NCI-H2107 treated with DMSO at 0.1 percent for 48 hours (cell line): ENCODE measurements around the gene SLC25A20.
"Not testable (repeated sequence)": the region's sequence is repeated elsewhere in the genome, so short reads cannot be mapped to it uniquely, and the experiment has no call there.

Source experiments
- DNase-seq: peaks from one replicate; lab custom pipeline; 2025; ENCODE audit not compliant: unreplicated experiment; lab: John Stamatoyannopoulos, UW

SLC25A20 gene

GRCh38 chr3:48898383-48899234 is at the start of gene SLC25A20:
TSS of gene SLC25A20 (minus strand) at chr3:48898882. CDS start at chr3:48898794, 88 bp downstream.
- DNase-seq, result peak; percentile 26

GRCh38 chr3:48945891-48946549 is 47.3 kb upstream of the SLC25A20 start:
- no peak for DNase-seq

GRCh38 chr3:48945432-48945831 is 46.8 kb upstream of the SLC25A20 start:
- no peak for DNase-seq

DNA sequence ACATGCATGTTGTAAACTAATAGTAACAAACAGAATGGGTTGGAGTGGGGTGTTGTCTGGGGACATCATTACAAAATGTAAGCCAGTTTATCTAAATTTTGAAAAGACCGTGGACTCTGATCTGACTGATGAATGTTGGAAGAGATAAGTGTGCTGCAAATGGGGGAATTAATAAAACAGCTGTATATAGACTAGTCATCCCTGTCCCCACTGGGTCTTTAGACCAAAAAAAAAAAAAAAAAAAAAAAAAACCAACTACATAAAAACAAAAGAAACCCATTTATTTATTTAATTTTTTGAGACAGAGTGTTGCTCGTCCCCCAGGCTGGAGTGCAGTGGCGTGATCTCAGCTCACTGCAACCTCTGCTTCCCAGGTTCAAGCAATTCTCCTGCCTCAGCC is 40.0 kb upstream of the SLC25A20 start:
- no peak for DNase-seq

DNA sequence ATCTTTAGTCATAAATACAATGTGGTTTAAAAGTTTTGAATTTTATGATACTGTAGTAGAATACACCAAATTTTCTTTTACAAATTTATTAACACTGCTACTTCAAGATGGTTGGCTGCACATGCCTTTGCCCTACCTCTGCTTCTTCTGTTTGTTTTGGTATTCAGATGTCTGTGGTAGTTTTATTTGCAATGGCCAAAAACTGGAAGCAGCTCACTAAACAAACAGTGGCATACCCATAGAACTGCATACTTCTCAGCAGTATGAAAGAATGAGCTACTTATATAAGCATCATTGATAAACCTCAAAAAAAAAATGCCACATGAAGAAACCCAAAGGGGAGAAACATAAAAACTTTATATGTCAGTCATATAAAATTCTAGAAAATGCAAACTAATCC is 39.5 kb upstream of the SLC25A20 start:
- no peak for DNase-seq

GRCh38 chr3:48935530-48935929 is 36.8 kb upstream of the SLC25A20 start:
- DNase-seq, result no peak

- no peak for DNase-seq
Observed at GRCh38 chr3:48934333-48934991, 35.8 kb upstream of the SLC25A20 start.

GRCh38 chr3:48931944-48932580 is 33.4 kb upstream of the SLC25A20 start:
- DNase-seq, result no peak

GRCh38 chr3:48930590-48930989 is 31.9 kb upstream of the SLC25A20 start:
- DNase-seq, result no peak

DNA sequence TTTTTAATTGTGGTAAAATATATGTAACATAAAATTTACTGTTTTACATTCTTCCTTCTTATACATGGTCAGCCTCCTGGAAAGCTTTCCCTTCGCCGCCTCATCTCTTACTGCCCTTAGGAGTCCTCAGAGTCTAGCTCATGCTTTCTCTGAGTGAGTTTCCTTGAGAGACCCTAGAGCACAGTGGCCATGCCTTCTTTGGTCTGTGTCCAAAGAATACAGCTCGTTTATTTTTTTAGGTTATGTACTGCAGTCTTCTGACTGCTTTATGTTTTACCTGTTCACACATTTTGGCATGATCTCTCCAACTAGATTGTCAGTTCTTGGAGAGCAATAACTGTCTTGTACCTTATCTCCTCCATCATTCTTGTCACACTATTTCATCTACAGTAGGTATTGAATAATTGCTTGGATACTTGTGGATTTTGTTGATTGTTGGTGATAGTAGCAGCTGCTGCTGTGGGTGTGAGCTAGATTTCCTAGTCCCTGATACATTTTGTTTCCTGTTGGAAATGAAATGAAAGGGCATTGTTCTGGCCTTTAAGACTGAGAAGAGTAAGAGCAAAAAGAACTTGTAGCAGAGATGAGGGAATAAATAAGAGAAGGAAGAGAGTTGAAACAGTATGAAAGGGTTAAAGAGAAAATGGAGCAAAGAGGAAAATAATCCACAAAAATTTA is 30.8 kb upstream of the SLC25A20 start:
- DNase-seq, result no peak

DNA sequence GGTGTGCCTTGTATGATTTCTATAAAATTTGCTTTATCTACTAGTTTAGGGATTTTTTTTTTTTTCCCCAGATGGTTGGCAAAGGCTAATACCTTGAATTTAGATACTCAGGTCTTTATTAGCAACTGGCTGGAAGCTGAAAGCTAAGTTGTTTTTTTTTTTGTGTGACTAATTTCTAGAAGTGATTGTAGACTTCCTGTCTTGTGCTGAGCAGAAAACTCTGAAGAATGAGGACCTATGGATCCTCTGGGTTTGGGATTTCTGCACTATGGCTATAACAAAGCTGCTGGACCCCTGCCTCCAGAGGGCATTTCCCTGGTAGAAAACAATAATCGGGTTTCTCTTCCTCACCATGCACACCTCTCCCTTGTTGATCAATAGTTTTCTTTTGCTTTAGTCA is 30.0 kb upstream of the SLC25A20 start:
- no peak for DNase-seq

DNA sequence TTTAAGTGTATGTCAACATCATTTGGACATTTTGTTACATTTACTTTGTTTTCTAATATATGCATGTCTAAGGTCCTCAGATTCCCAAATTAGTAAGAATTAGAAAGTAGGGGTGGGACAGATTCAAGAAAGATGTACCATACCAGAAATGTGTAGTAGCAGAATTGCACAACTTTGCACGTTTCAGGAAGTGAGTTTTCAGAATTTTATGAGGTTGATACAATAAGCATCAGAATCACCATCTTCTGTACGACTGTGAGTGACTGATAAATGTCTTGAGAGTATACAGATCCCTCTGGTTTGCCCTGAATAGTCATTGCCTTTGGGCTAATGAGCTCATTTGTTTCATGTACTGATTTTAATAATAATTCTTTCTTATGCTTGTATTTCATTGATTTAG is 29.2 kb upstream of the SLC25A20 start:
- DNase-seq, result no peak

DNA sequence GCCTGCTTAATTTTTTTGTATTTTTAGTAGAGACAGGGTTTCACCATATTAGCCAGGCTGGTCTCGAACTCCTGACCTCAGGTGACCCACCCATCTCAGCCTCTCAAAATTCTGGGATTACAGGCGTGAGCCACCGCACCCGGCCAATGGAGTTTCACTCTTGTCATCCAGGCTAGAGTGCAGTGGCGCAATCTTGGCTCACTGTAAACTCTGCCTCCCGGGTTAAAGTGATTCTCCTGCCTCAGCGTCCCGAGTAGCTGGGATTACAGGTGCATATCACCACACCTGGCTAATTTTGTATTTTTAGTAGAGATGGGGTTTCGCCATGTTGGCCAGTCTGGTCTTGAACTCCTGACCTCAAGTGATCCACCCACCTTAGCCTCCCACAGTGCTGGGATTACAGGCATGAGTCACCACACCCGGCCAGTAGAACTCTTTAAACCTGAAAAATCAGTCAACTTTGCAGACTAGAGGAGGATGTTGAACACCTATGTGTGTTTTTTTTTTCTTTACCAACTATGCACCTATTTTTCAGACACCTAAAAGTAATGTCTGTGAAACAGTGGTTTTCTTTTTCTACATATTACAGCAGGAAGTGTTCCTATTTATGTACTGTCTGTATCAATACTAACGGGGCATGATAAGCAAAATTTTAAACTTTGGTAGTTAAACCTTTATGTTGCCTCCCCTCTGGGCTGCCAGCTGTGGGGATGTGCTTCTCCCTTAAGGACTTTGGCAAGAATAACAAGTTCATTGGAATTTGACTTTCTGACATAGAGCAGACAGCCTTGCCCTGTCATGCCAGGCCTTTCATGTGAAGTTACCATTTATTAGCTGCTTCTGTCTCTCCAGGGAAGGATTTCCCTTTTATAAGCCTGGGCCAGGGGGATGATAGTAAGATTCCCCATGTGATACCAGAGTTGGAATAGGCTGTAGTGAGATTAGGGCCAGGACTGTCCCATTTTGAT is 28.0 kb upstream of the SLC25A20 start:
- no peak for DNase-seq

DNA sequence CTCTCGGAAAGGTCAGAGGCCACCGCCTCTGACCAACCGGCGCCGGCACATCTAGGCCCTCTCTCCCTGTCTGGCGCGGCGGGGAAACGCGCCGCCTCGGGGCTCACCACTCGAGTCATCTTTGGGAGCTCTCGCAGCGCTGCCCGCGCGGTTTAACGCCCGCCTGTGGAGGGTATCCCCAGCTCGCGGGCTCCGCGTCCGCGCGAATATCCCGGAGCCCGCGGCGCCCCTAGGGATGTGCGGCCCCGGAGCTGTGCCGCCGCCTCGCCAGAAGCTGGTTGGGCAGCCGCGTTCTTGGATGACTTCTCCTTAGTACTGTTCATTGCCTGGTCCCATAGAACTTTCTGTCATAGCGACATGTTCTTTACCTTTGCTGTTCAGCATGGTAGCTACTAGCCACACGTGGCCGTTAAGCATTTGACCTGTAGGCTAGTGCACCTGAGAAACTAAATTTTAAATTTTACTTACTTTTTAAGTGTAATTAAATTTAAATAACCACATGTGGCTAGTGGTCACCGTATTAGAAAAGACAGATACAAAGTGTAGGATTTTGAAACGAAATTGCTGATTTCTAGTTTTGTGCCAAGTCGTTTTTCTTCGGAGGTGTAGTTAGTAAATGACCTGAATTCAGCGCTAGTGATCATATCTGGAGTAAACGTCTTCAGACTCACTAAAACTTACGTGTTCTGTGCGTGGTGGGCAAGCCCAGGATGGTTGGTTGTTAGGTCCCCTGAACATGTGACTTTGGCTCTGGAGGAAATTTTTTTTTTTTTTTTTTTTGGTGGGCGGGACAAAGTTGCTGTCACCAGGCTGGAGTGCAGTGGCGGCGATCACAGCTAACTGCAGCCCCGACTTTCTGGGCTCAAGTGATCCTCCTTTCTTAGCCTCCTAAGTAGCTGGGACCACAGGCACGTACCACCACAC is 20.8 kb upstream of the SLC25A20 start:
- peak; percentile 6 for DNase-seq

- peak; percentile 36 for DNase-seq
Observed at GRCh38 chr3:48918388-48919214, 19.9 kb upstream of the SLC25A20 start, which contains the start of gene ARIH2. TSS of gene ARIH2 (plus strand) at chr3:48918842. CDS start at chr3:48927559, 8,717 bp downstream.

DNA sequence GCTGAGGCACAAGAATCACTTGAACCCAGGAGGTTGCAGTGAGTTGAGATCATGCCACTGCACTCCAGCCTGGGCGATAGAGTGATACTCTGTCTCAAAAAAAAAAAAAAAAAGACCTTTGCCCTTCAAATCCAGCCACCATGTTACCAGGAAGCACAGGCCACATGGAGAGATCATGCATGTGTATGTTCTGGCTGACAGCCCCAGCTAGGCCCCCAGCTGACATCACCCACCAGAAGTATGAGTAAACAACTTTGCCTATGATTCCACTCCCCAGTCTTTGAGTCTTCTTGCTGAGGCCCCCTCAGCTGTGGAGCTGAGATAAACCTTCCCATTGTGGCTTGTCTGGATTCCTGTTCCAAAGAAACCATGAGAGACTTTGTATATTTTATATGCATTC is 16.6 kb upstream of the SLC25A20 start:
- DNase-seq, result no peak

- DNase-seq, result not testable (repeated sequence)
Observed at GRCh38 chr3:48907026-48907425, 8.3 kb upstream of the SLC25A20 start.

GRCh38 chr3:48899273-48899672 is 591 bp upstream of the SLC25A20 start:
- no peak for DNase-seq
